HepG2 (cell line): ENCODE measurements around the gene SPATC1L. TPM values are rescaled to one million over a fixed set of nuclear protein-coding genes. Genes with fewer than 3 reads are reported as not detected.

ENCODE experiments used
- ATAC-seq: fragments of 200-7000 bp; cut with Tn5 transposase; 3 replicates; pipeline ENCODE4 v1.9.1; 2020; ENCODE audit warnings: mild to moderate bottlenecking, moderate library complexity
- BruUV-seq: library from RNA; stranded (reverse); fragments of 400-500 nt; replicated peaks from 2 replicates; lab custom pipeline; 2021; lab: Mats Ljungman, UMichigan
- CTCF ChIA-PET: fragments of 300-600 bp; formaldehyde crosslinking; extraction: SDS; loops from one replicate; lab custom pipeline; 2021; ENCODE audit warnings: low total read pairs, inconsistent platforms, low intra/inter-chr PET ratio; lab: Yijun Ruan, JAX
- POLR2A ChIA-PET: fragments of 350-600 bp; sonication (Branson Sonifier 250); formaldehyde crosslinking; loops from one replicate; lab custom pipeline; 2020; ENCODE audit warnings: antibody characterized with exemption, inconsistent platforms; lab: Yijun Ruan, JAX
- DNase-seq: peaks from one replicate; pipeline ENCODE4 v3.0.0-alpha.2; 2015; ENCODE audit warnings: low spot score
- FAIRE-seq: peaks from 3 replicates; lab custom pipeline; 2011; peaks lifted over from hg19 to GRCh38; lab: Jason Lieb, UNC
- H2AFZ ChIP-seq: one replicate; pipeline ENCODE4 v1.6.1; 2011; ENCODE audit warnings: low read length, inconsistent platforms
- H3K27ac ChIP-seq: fragments of 300-600 bp; 3 replicates; pipeline ENCODE4 v1.8.0; 2011; ENCODE audit warnings: mixed run types, mild to moderate bottlenecking, mixed read lengths, low read length, inconsistent platforms; ENCODE audit not compliant: insufficient read depth; ENCODE audit errors: extremely low read length
- H3K27me3 ChIP-seq, 2 experiments: fragments of 200-600 bp in 1 of 2; 2 replicates in 1 of 2; 3 replicates in 1 of 2; pipeline versions ENCODE4 v1.6.0 to v1.8.0; 2011; ENCODE audit warnings: low read length in 2 of 2, mild to moderate bottlenecking in 2 of 2, moderate library complexity in 2 of 2, inconsistent platforms in 1 of 2; ENCODE audit not compliant: insufficient read depth in 2 of 2, control insufficient read depth in 1 of 2
- H3K36me3 ChIP-seq, 2 experiments: fragments of 200-600 bp in 1 of 2; replicated peaks in 1 of 2; 2 replicates in 1 of 2; 3 replicates in 1 of 2; pipeline versions ENCODE4 v1.5.1 to v1.8.0; 2011; ENCODE audit warnings: low read length in 2 of 2, inconsistent platforms in 1 of 2; ENCODE audit not compliant: insufficient read depth in 2 of 2, control insufficient read depth in 1 of 2
- H3K4me1 ChIP-seq: 2 replicates; pipeline ENCODE4 v1.5.1; 2012; ENCODE audit warnings: low read length, inconsistent platforms; ENCODE audit not compliant: insufficient read depth
- H3K4me2 ChIP-seq: 2 replicates; pipeline ENCODE4 v1.6.0; 2011; ENCODE audit warnings: low read depth, low read length, inconsistent platforms
- H3K4me3 ChIP-seq, 3 experiments: fragments of 200-600 bp in 1 of 3; sonication (generic), shearing (Covaris generic) in 1 of 3; replicated peaks in 1 of 3; 2 replicates each; pipeline ENCODE4 v1.5.1; 2011 to 2016; ENCODE audit warnings: low read length in 3 of 3, inconsistent platforms in 2 of 3, low read depth in 2 of 3, mild to moderate bottlenecking in 2 of 3, control low read depth in 1 of 3, mixed read lengths in 1 of 3; ENCODE audit not compliant: insufficient read depth in 1 of 3
- H3K79me2 ChIP-seq: one replicate; pipeline ENCODE4 v1.6.1; 2011; ENCODE audit warnings: low read length, inconsistent platforms; ENCODE audit not compliant: insufficient read depth
- H3K9ac ChIP-seq: 2 replicates; pipeline ENCODE4 v1.6.0; 2011; ENCODE audit warnings: mild to moderate bottlenecking, low read depth, low read length, inconsistent platforms; ENCODE audit not compliant: insufficient read depth
- H3K9me3 ChIP-seq: 2 replicates; pipeline ENCODE4 v1.5.1; 2012; ENCODE audit warnings: mild to moderate bottlenecking, low read length
- H4K20me1 ChIP-seq: 2 replicates; pipeline ENCODE4 v1.6.0; 2011; ENCODE audit warnings: inconsistent platforms, mild to moderate bottlenecking, low read length, moderate library complexity; ENCODE audit not compliant: insufficient read depth
- AGO2 ChIP-seq: fragments of 200-400 bp; formaldehyde crosslinking; optimal IDR thresholded peaks from 2 replicates; pipeline ENCODE3; 2017; ENCODE audit warnings: mild to moderate bottlenecking, low read depth, low read length, moderate library complexity
- ATF5 ChIP-seq: sonication (generic); formaldehyde crosslinking; IDR thresholded peaks from 2 replicates; pipeline ENCODE4 v1.4.0; 2020; ENCODE audit warnings: mild to moderate bottlenecking, low read depth, missing genetic modification reagents
- RELA ChIP-seq: sonication (generic); formaldehyde crosslinking; IDR thresholded peaks from 2 replicates; pipeline ENCODE4 v1.4.0; 2020; ENCODE audit warnings: missing genetic modification reagents
- SCMH1 ChIP-seq: sonication (generic); formaldehyde crosslinking; IDR thresholded peaks from 2 replicates; pipeline ENCODE4 v1.9.0; 2021; ENCODE audit warnings: missing genetic modification reagents, mild to moderate bottlenecking, borderline replicate concordance
- ZNF740 ChIP-seq: sonication (generic); formaldehyde crosslinking; IDR thresholded peaks from 2 replicates; pipeline ENCODE4 v1.4.0; 2020; ENCODE audit warnings: missing genetic modification reagents
- WGBS: methylation state at CpG from one replicate; pipeline ENCODE4 v1.1.6; 2017; ENCODE audit warnings: low lambda C conversion rate; 5-methylcytosine and 5-hydroxymethylcytosine counted together
- in situ Hi-C: cut with HindIII; loops from 2 replicates; pipeline ENCODE4 v1.10.0; 2017; ENCODE audit warnings: low pct_unique_long_range_greater_than_20kb; ENCODE audit not compliant: extremely low pct_ligation_motif_present
- intact Hi-C: fragments of 100-400 bp; cut with micrococcal nuclease; formaldehyde crosslinking; loops from one replicate; pipeline ENCODE4 v1.10.0; 2022; ENCODE audit not compliant: unreplicated experiment
- polyA plus RNA-seq, 8 experiments: library from polyadenylated mRNA; depleted of rRNA in 3 of 8; stranded (reverse) in 7 of 8; unstranded in 1 of 8; fragments of >200 nt; fragmentation: Illumina TruSeq in 4 of 8; extraction: Trizol in 4 of 8; gene quantifications; 2 replicates each; pipeline versions ENCODE4 v1.2.1 to v1.2.3, GENCODE V29; 2011 to 2016; ENCODE audit warnings: low read depth in 4 of 8, missing spikeins in 1 of 8, mixed read lengths in 1 of 8; ENCODE audit not compliant: insufficient read depth in 1 of 8
- total RNA-seq, 5 experiments: library from RNA; depleted of rRNA; stranded (reverse); fragments of >200 nt; fragmentation: Illumina TruSeq; extraction: Trizol; gene quantifications; 2 replicates each; pipeline ENCODE4 v1.2.3, GENCODE V29; 2016; ENCODE audit warnings: low read depth in 1 of 5

Gene SPATC1L
- total and polyA plus RNA-seq, 2 of the 13 experiments (the other 11 are each of a cell fraction or from before 2014, with no cell fraction given), result 1.4 to 3.3 TPM

DNA sequence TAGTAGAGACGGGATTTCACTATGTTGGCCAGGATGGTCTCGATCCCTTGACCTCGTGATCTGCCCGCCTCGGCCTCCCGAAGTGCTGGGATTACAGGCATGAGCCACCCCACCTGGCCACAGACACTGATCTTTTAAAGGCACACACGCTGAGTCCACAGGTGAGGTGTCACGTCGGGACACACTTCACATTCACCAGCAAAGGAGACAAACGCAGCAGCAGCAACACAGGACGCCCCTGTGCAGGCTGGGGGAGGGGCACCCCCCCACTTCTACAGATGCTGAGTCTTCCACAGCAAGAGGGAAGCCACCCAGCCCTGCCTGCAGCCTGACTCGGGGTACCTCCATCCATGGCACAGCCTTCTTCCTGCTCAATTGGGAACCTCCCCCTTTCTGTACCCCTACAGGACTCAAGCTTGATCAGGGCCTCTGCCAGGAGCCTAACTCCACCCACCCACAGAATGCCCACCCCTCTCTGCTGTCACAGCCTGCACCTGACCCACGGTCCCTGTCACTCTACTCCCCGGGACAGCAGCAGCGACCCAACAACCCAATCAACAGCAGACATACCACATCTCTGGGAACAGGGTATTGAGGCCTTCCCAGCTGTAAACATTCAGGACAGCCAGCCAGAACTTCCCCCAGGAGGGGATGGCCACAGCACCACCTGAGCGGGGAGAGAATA, 34.8 kb upstream of the SPATC1L start:
- no peak overlapping the region for H3K4me2 ChIP-seq
- whole genome bisulfite sequencing, result 97% methylated on average over 15 of the region's 16 CpGs
- peaks cover 8% of the 10 kb centered on the region; the same call in 1 of the 2 replicates for H4K20me1 ChIP-seq
- H3K9me3 ChIP-seq, result no peaks in the 10 kb centered on the region
- no peak overlapping the region for H3K4me3 ChIP-seq
- no peak overlapping the region for H3K27ac ChIP-seq
- no peaks in the 10 kb centered on the region for H3K27me3 ChIP-seq
- ChIA-PET POLR2A (no interaction called here), CTCF (no interaction called here)
- H3K4me1 ChIP-seq, result peaks cover 4% of the 10 kb centered on the region
- intact Hi-C loops, result no loop called here
- H3K79me2 ChIP-seq, result peaks cover 41% of the 10 kb centered on the region
- H2AFZ ChIP-seq, result no peak overlapping the region
- no peak for FAIRE-seq
- in situ Hi-C loops, result no loop called here
- ATAC-seq, result no peak
- TF ChIP-seq ZNF740 (CRISPR knock-in tag) (0 out of 2 replicates have a peak, but pooled peaks have one; percentile 36), RELA (CRISPR knock-in tag) (no peak)
- no peak for DNase-seq
- BruUV-seq, result no TSS peak
- no peak overlapping the region for H3K9ac ChIP-seq
- peaks cover 14 to 74% of the 10 kb centered on the region in 2 experiments for H3K36me3 ChIP-seq

- ChIA-PET POLR2A (no interaction called here), CTCF (no interaction called here)
- Histone ChIP-seq H3K27ac (no peak overlapping the region), H3K4me3 (no peak overlapping the region), H3K79me2 (peaks cover 30% of the 10 kb centered on the region), H3K9me3 (no peaks in the 10 kb centered on the region), H3K9ac (no peak overlapping the region), H2AFZ (no peak overlapping the region), H3K4me1 (no peaks in the 10 kb centered on the region), H3K36me3 (peaks cover 19 to 81% of the 10 kb centered on the region in 2 experiments), H4K20me1 (peaks cover 3% of the 10 kb centered on the region; the same call in 1 of the 2 replicates), H3K4me2 (no peak overlapping the region), H3K27me3 (no peaks in the 10 kb centered on the region)
- in situ Hi-C loops (no loop called here), intact Hi-C loops (no loop called here)
- DNase-seq (no peak), FAIRE-seq (no peak), ATAC-seq (no peak)
- 97% methylated on average over 16 of the region's 22 CpGs for WGBS
- TF ChIP-seq ATF5 (CRISPR knock-in tag) (no peak), AGO2 (peak; percentile 37), SCMH1 (no peak)
- no TSS peak for BruUV-seq
These were observed 33.4 kb upstream of the SPATC1L start for GRCh38 chr21:46217511-46218196.
